ENCODE results near the gene ATP7B.
"Not testable (repeated sequence)": the region's sequence is repeated elsewhere in the genome, so short reads cannot be mapped to it uniquely, and the experiment has no call there.

ATP7B gene

GRCh38 chr13:52005841-52006522 lies 5.3 kb downstream of the ATP7B start:
- no peak for DNase-seq

GRCh38 chr13:52004511-52005170 lies 6.6 kb downstream of the ATP7B start:
- DNase-seq = no peak

GRCh38 chr13:52003541-52003940 lies 7.7 kb downstream of the ATP7B start:
- peak; percentile 73 for DNase-seq

- no peak for DNase-seq
Observed at GRCh38 chr13:52002361-52002760, 8.9 kb downstream of the ATP7B start.

- DNase-seq = no peak
Observed at GRCh38 chr13:52001120-52001731, 10.0 kb downstream of the ATP7B start.

GRCh38 chr13:51999921-52000320 lies 11.3 kb downstream of the ATP7B start:
- no peak for DNase-seq

- no peak for DNase-seq
Observed at GRCh38 chr13:51999510-51999911, 11.7 kb downstream of the ATP7B start.

- DNase-seq = no peak
Observed at GRCh38 chr13:51998723-51999509, 12.3 kb downstream of the ATP7B start.

GRCh38 chr13:51997641-51998330 lies 13.5 kb downstream of the ATP7B start:
- no peak for DNase-seq

- no peak for DNase-seq
Observed at GRCh38 chr13:51997186-51997585, 14.1 kb downstream of the ATP7B start.

- no peak for DNase-seq
Observed at GRCh38 chr13:51996641-51997040, 14.6 kb downstream of the ATP7B start.

GRCh38 chr13:51995677-51996551 lies 15.3 kb downstream of the ATP7B start:
- no peak for DNase-seq

GRCh38 chr13:51993713-51994112 lies 17.5 kb downstream of the ATP7B start:
- DNase-seq = no peak

GRCh38 chr13:51988988-51989618 lies 22.1 kb downstream of the ATP7B start:
- DNase-seq = no peak

GRCh38 chr13:51984904-51985303 lies 26.3 kb downstream of the ATP7B start:
- not testable (repeated sequence) for DNase-seq

GRCh38 chr13:51983292-51983691 lies 28.0 kb downstream of the ATP7B start:
- not testable (repeated sequence) for DNase-seq

- DNase-seq = no peak
Observed at GRCh38 chr13:51981355-51981754, 29.9 kb downstream of the ATP7B start.

- no peak for DNase-seq
Observed at GRCh38 chr13:51980908-51981307, 30.3 kb downstream of the ATP7B start.

GRCh38 chr13:51978796-51979556 lies 32.3 kb downstream of the ATP7B start:
- no peak for DNase-seq

GRCh38 chr13:51977625-51978024 lies 33.6 kb downstream of the ATP7B start:
- DNase-seq = no peak
